DOHH2 (cell line): Measurements from ENCODE around the gene RGCC.

ENCODE experiments used
- EZH2phosphoT487 ChIP-seq: fragments of 200-600 bp; sonication (generic); IDR thresholded peaks from 2 replicates; pipeline ENCODE4 v1.6.1; 2017; ENCODE audit warnings: borderline replicate concordance, mild to moderate bottlenecking, antibody characterized with exemption, low read length, moderate library complexity, mixed read lengths
- TF ChIP-seq, protein P1 (sequence below): fragments of 200-600 bp; sonication (generic); IDR thresholded peaks from one replicate; pipeline ENCODE4 v1.5.1; 2014; ENCODE audit warnings: antibody characterized with exemption, mild to moderate bottlenecking, low read depth, low read length; ENCODE audit not compliant: poor library complexity, severe bottlenecking

DNA sequence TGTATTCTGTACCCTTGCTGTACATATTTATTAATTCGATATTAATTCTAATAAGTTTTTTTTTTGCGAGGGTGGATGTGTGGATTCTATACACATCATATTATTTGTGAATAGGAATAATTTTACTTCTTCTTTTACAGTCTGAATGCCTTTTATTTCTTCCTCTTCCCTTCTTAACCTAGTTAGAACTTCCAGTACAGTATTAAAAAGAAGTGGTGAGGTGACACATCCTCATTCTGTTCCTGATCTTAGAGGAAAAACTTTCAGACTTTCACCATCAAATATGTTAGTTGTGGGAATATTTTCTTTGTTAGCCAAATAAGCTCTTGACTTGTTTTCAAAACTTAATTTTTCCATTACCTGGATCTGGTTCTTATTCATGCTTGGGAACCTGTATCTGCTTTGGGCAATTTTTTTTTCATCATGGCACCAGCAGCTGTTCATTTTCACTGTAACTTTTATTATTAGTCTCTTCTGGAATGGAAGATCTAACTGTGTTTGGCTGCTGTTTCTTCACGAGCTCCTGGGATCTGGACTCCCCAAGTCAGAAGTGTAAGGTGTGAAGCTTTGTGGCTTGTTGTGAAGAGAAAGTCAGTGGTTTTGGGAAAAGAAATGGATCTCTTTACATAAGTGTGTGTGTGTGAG lies 33.1 kb downstream of the RGCC start:
- TF ChIP-seq, protein P1, sequence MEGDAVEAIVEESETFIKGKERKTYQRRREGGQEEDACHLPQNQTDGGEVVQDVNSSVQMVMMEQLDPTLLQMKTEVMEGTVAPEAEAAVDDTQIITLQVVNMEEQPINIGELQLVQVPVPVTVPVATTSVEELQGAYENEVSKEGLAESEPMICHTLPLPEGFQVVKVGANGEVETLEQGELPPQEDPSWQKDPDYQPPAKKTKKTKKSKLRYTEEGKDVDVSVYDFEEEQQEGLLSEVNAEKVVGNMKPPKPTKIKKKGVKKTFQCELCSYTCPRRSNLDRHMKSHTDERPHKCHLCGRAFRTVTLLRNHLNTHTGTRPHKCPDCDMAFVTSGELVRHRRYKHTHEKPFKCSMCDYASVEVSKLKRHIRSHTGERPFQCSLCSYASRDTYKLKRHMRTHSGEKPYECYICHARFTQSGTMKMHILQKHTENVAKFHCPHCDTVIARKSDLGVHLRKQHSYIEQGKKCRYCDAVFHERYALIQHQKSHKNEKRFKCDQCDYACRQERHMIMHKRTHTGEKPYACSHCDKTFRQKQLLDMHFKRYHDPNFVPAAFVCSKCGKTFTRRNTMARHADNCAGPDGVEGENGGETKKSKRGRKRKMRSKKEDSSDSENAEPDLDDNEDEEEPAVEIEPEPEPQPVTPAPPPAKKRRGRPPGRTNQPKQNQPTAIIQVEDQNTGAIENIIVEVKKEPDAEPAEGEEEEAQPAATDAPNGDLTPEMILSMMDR: no peak
- TF ChIP-seq EZH2phosphoT487: no peak
